NB4 (cell line): ENCODE measurements around the gene FREM1.

ENCODE experiments used
- MYC ChIP-seq: IDR thresholded peaks from 2 replicates; pipeline ENCODE4 v1.6.1; 2011; ENCODE audit warnings: low read depth, low read length
- POLR2A ChIP-seq: IDR thresholded peaks from 2 replicates; pipeline ENCODE4 v1.6.1; 2011; ENCODE audit warnings: mild to moderate bottlenecking; ENCODE audit not compliant: insufficient read length; ENCODE audit errors: extremely low read depth
- TF ChIP-seq, protein P1 (sequence below): IDR thresholded peaks from one replicate; pipeline ENCODE4 v1.5.1; 2012; ENCODE audit warnings: low read depth, low read length
- TF ChIP-seq, protein P2 (sequence below): IDR thresholded peaks from 2 replicates; pipeline ENCODE4 v1.6.1; 2011; ENCODE audit warnings: low read depth, low read length

DNA sequence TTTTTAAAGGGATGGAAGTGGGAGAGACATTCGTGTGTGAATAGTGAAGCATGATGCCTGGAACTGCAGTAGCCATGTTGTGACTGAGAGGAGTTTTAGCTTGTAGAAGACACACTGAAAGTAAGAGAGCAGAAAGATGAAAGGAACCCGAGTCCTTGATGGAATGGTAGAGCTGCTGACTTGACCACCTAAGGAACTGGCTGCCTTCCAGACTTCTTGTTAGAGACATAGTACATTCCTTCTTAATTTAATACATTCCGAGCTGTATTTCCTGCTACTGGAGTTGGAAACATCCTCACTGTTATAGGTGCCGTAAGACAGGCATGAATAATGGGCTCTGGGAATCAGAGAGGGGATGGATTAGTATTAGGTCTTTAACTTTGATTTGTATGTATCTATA lies 195.1 kb downstream of the FREM1 start:
- TF ChIP-seq, protein P1, sequence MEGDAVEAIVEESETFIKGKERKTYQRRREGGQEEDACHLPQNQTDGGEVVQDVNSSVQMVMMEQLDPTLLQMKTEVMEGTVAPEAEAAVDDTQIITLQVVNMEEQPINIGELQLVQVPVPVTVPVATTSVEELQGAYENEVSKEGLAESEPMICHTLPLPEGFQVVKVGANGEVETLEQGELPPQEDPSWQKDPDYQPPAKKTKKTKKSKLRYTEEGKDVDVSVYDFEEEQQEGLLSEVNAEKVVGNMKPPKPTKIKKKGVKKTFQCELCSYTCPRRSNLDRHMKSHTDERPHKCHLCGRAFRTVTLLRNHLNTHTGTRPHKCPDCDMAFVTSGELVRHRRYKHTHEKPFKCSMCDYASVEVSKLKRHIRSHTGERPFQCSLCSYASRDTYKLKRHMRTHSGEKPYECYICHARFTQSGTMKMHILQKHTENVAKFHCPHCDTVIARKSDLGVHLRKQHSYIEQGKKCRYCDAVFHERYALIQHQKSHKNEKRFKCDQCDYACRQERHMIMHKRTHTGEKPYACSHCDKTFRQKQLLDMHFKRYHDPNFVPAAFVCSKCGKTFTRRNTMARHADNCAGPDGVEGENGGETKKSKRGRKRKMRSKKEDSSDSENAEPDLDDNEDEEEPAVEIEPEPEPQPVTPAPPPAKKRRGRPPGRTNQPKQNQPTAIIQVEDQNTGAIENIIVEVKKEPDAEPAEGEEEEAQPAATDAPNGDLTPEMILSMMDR: no peak
- TF ChIP-seq, protein P2, sequence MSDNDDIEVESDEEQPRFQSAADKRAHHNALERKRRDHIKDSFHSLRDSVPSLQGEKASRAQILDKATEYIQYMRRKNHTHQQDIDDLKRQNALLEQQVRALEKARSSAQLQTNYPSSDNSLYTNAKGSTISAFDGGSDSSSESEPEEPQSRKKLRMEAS: no peak
- TF ChIP-seq POLR2A: no peak
- no peak for TF ChIP-seq MYC
